ENCODE data around the gene CUEDC1.

The CUEDC1 gene

DNA sequence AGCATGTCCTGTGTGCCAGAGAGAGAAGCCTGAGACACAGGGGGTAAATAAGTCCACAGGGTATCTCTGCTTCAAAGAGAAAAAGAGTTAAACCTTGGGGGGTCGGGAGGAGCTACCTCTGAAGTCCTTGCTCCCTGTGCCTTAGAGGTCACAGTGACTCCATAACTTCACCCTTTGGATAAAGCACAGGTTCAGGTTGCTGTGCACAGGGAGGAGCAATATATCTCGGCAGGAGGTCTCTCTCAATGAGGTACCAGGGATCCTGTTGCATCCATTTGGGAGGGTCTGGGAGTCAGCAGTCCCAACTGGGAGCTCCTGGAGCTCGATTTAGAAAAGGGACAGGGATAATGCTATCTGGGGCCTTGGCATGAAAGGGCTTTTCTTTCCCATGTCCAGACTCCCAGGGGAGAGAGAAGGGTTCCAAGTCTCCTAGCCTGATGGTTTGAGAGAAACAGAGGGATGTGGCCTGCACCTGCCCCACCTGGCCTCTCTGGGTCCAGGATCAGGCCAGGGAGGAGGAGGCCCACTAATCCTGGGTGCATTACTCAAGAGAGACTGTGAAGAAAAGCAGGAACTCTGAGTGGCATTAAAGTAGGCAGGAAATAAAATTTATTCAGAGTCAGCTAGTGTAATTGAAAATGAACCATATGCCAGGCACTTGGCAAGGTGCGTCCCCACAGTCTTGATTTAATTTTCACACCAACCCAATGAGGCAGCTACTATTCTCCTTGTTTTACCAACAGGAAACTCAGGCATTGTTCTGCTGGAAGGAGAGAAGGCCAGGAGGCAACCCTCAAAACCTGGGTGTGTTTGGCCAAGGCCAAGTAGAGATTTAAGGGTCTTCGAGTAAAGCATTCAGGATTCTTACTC lies 40.7 kb downstream of the CUEDC1 start:
- no peak for DNase-seq

DNA sequence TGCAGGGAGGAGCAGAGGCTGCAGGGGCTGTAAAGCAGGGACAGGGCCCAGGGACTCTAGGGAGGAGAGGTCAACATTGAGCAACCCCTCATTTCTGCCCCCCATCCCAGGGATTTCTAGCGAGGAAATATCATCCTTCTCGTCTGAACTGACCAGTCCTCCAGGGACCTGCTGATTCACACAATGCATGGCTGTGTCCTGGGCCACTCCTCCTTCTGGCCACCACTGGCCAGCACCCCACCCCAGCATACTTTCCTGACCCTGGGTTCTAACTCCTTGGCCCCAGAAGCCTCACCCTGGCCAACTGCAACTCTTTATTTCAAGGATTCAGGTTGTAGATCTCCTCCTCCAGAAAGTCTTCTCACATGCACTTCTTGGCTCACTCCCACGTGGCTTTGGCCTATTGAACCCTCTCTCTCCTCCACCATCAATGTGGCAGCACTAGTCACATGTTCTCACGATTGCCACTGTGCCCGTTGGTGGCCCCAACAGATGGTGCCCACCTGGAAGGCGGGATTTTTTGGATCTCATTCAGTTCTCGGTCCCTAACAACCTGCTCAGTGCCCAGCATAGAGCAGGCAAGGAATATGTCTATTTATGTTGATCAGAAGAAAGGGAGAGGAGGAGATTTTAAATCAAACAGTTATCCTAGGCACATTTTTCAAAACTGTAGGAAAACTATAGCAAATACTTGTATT lies 41.5 kb downstream of the CUEDC1 start:
- DNase-seq, result no peak

DNA sequence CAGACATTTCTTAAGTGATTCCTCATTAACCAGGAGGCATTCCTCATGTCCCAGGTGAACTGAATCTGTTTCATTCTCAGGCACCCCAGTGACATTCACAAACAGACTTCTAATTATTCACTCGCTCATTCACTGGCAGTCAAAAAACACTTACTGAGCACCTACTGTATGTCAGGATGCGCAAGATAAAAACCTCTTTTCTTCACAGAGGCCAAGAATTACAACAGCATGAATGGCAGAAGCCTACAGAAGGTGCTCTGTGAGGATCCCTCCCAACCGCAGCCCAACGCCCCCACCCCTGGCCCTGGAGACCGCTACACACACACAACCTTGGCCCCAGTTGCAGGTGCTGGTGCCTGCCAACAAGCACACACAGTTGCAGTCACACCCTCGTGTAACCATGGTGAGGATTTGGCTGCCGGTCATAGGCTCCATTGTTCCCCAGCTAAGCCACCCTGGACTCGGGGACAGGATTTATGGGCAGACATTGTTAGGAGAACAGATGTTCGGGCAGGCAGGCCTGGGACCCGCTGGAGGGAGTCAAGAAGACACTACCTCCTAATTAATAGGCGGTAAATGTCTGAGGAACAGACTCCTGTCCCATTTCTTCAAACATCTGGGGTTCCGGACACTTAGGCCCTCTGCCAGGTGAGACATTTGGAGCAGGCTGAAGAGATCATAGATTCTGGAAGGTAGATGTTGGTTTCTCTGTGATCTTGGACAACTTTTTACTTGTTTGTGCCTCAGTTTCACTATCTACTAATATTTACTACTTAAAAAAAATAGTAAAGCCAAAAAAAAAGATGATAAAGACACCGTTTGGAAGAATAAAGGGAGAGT lies 43.2 kb downstream of the CUEDC1 start:
- DNase-seq, result peak; percentile 90

DNA sequence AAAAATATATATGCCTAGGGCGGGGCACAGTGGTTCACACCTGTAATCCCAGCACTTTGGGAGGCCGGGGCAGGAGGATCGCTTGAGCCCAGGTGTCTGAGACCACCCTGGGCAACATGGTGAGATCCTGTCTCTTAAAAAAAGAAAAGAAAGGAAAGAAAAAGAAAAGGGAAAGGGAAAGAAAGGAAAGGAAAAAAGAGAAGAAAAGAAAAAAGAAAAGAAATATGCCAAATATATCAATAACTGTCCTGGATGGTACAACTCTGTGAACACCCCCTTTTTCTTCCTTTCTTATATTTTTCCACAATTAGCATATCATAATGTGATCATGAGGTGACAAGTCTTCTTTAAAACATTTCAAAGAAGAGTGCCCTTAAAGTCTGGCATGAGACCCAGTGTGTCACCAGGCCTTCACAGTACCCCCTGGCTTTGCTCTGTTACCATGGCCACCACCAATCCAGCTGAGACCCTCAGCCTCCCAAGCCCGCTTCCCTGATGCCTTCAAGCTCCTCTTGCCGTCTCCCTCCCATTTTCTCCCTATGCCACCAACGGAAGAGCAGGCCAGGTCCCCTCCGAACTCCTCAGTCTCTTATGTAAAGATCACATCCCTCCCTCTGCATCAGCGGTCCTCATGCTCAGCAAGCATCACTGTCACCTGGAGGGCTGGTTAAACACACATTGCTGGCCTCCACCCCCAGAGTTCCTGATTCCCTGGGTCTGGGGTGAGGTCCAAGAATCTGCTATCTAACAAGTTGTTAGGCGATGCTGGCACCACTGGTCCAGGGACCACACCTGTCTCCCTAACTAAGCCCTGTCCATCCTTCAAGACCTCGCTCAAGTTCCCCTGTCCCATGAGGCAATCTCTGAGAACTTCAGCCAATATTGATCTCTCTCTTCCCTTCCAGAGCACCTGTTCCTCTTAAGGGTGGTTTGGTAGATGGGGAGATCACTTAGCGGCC lies 44.5 kb downstream of the CUEDC1 start:
- no peak for DNase-seq

DNA sequence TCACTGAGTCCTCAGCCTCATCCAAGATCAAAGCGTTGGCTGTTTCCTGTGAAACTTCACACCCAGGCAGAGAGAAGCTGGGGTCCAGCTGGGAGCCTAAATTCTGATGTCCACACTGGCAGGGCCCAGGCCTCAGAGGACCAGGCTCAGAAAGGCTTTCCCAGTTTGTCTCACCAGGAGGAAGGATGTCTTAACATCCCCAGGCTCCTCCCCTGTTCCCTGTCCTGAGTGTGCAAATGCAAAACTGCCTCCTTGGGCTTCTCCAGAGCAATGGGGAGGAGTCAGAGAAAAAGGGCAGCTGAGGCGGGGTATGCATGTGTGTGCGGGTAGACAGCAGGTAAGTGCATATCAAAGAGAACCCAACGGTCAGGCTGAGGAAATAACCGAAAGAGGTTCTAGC lies 45.7 kb downstream of the CUEDC1 start:
- DNase-seq, result no peak

DNA sequence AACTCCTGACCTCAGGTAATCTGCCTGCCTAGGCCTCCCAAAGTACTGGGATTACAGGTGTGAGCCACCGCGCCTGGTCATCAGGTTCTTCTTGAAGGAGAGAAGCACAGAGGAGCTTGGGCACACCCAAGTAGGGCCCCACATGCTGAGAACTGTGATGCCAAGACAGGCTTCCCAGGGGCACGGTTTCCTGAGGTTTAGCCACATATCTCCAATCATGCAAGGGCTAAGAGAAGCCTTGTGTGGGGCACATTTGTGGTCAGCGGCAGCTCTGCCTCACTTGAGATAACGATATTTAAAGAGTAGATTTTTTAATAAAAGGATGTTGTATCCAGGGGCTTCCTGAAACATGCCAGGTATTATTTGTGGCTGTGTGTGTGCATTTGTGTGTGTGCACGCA lies 46.9 kb downstream of the CUEDC1 start:
- DNase-seq, result no peak

DNA sequence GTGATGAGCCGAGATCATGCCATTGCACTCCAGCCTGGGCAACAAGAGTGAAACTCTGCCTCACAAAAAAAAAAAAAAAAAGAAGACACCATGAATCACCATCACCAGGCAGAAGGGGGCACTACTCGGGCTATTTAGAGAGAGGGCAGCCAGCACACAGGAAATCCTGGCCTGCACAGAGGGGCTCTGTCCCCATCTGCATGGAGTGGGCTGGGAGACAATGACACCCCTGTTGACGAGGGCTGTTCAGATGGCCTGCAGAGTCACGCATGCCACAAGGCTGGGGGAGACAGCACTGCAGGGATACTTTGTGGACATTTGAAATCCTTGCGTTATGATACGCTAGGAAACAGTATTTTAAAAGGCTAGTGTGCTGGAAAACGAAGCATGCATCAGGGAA lies 48.3 kb downstream of the CUEDC1 start:
- no peak for DNase-seq

DNA sequence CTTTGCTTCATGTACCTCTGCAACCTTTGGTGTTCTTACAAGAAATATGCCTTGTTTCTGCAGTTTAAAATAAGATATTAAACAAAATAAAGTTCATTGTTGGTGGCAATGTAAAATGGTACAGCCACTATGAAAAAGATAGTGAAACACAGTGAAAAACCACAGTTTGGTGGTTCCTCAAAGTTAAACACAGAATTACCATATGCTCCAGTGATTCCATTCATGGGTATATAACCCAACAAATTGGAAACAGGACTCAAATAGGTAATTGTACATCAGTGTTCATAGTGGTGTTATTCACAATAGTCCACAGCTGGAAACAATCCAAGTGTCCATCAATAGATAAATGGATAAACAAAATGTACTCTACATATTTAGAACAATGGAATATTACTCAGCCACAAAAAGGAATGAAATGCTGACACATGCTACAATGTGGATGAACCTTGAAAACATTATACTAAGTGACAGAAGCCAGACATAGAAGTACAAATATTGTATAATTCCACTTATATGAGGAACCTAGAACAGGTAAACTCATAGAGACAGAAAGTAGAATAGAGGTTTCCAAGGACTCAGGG lies 49.2 kb downstream of the CUEDC1 start:
- no peak for DNase-seq

DNA sequence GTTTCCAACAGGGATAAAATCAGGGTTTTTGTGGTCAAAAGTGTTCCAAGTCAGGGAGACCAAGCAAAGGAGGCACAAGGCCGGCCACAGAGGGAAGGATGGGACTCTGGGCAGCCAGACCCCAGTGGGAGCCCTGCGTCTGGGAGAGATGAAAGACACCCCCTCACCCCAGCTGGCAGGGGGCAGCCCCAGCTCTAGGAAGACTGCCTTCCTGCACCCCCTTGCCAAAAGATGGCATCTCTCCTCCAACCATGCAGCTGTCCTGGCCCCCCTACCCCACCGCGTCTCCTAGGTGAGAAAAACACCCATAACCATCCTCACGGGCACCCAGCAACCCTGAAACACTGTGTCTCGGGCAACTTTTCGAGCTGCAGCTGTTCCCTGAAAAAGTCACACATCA lies 51.3 kb downstream of the CUEDC1 start:
- no peak for DNase-seq

DNA sequence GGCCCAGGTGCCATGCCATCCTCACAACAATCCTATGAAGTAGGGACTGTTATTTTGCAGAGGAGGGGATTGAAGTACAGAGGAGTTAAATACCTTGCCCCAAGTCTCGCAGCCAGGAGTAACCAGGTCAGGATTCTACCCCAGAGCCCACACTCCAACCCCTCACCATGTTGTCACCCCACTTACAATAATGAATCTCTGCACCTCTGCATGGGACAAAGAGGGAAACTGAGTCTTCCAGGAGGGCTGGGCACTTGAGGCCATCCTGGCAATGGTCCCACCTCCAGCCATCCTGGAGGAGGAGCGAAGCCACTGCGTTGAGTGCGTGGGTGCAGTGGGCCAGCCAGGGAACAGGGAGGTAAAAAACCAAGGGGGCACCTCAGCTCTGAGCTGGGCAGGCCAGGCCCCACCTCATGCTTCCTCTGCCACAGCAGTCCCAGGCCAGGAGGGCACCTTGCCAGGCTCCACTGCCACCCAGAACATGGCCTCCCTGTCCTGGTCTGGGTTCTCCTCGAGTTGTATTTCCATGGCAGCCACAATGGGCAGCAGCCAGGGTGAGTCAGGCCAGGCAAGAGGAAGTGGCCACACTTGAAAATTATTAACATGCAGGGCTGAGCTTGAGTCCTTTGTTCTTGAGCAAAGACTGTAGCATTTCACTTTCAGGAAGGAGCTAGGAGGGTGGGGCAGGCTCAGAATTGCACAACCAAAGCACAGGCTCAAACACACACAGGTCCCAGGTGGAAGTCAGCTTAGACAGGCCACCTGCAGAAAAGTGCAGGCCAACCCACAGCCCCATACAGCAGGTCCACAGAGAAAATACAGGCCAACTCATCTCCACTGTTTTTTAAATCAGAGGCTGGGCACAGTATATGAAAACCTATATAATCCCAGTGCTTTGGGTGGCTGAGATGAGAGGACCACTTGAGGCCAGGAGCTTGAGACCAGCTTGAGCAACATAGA lies 52.1 kb downstream of the CUEDC1 start:
- peak; percentile 92 for DNase-seq

DNA sequence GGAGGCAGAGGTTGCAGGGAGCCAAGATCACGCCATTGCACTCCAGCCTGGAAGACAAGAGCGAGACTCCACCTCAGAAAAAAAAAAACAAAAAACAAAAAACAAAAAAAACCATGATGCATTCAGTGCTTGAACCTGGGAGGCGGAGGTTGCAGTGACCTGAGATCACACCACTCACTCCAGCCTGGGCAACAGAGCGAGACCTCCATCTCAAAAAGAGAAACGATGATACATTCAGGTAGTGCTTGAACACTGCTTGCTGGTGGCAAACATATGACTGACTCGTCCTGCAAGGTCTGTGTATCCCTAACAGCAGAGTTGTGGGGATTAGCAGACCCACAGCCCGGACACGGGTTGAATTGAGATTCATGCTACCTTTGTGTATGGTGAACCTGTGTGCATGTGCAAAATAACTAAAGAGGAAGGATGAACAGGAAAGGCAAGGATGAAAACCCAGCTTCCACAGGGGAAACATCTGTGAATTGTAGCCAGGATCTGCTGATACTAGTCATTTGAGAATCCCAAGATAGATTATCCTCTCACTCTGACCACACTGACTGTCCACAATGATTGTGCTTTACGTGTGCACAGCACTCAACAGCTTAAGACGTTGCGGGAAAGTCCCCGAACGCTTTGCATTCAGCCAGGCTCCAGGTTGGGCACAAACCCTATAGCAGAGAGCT lies 53.0 kb downstream of the CUEDC1 start:
- DNase-seq, result peak; percentile 27

DNA sequence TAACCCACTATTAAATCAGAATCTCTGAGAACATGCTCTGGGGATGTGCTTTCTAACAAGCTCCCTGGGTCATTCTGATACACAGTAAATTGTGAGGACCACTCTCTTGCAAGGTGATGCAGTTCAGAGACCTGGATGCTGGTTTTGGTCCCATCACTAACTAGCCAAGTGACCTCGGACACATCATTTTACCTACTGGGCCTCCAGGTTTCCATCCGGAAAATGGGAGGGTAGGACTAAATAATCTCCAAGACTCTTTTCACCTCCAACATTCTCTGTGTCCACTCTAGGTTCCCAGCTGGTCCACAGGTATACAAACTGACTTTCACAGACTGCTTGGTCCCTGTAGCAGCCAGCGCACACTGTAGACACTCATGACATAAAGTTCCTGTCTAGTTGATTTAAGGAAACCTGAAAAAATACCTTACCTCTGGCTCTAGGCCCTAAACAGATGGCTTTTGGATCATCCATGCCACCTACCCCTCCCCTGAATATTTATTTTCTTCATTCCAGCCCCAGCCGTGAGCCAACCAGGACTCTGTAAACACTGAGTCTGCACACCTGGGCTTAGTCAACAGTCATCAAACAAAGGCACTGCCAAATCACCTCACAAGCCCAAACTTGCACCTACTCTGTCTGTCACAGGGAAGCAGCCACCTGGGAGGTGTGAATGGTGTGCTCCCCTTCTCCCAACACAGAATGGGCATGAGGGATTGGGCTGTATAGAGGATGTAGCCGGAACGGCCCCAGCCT lies 54.0 kb downstream of the CUEDC1 start:
- peak; percentile 86 for DNase-seq

DNA sequence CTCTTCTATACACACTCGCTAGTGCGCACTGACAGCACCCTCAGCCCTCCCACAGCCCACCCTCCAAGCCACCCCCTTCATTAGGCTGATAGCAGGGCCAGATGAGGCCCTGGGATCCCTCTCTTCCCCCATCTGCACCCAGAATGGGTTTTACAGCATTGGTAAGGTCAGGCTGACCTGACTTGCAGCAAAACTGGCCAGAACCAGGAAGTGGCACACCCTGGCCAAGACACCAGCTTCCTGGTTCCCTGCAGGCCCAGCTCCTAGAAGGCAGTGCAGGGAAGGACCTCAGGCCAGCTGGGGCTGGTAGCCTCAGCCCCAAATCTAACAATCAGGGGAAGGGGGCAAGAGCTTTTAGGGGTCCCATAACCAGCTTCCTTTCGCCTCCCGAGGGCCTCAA lies 55.4 kb downstream of the CUEDC1 start:
- DNase-seq, result peak; percentile 26

DNA sequence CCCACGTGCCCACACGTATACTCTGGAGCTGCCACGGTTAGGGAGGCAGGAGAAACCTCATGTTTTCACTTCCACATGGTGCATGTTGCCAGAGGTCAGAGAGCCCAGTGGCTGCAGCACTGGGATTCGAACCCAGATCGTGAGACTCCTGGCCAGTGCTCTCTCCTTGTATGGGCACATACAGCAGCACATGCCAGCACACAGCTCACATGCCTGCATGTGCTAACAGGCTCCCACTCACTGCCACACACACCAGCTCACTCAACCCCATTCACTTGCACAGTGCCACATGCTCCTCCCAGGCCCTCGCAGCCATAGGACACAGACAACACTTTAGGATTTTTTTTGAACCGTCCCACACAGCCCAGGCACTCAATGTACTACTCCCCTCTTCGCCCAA lies 55.8 kb downstream of the CUEDC1 start:
- DNase-seq, result no peak

DNA sequence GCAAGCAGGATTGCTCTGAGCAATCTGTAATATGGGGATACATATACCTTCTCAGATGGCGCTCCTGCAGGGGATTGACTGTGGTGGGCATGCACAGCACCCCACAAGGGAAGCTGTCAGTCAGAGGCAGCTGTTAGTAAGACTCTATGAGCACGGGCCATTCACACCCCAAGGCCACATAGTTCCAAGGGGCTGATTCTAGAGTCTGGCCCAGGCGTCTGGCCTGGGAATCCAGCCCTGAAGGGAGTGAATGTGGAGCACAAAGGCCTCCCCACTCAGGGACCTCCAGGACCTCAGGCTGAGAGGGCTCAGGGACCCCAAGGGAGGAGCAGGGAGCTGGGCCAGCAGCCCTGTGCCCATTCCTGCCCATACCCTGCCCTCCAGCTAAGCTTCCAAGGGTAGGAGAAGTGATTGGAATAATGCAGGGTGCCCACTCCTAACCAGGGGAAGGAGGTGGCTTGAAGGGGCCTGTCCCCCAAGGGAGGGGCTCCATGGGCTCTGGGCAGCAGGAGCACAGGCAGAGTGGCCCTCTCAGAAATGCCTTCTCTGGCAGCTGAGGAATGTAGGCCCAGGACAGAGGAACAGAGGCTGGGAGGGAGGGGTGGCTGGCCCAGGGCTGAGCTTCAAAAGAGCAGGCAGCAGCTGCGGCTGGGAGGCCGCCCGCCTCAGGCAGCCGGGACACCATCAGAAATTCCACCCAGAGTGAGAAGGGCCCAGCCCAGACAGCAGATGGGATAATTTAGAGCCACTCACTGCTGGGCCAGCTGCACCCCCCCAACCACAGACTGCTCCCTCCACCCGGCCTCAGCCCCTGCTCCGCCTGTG lies 56.5 kb downstream of the CUEDC1 start:
- DNase-seq, result no peak

DNA sequence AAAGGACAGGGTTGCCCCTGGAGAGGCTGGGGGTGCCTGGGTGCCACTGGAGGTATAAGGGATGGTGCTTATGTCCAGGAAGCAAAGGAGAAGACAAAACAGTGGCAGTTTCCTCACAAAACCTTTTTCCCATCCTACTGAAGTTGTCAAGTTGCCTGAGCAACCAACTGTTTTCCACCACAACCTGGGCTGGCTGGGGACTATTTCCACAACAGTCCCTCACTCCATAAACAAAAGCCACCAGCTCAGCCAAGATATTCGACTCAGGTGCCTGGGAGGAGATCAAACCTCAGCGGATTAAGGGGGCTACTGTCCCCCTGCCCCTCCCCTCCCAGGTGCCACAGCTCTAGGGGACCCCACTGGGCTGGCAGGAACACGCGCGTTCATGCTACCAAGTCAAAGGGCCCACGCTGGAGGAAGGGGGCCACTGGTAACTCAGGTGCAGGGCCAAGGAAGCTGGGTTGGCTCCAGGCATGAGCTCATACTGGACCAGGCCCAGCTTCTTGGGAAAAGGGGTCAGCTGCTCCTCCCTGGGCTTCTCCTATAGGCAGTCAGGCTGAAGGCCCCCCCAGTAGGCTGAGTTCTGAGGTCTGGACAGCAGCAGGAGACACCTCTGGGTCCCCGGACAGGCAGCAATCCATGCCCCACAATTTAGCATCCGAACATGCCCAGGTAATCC lies 59.7 kb downstream of the CUEDC1 start:
- DNase-seq, result peak; percentile 65

DNA sequence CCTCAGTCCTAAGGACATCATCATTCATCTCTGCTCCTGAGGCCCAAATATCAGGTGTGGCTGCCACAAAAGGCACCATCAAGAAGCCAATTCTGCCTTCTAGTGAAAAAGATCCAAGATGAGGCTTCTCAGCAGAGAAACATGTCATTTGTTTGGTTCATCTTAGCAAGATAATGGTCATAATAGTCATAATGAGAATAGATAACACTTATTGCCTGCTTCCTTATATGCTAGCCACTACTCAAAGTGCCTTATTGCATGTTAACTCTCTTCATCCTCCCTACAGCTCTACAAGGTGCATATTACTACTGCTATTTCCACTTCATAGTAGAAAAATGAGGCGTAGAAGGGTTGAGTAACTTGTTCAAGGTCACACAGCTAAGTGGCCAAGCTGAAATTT lies 60.4 kb downstream of the CUEDC1 start:
- no peak for DNase-seq
